Thoracic aorta (tissue), 2 donors: ENCODE measurements around the gene NOS3. TPM values are rescaled to one million over a fixed set of nuclear protein-coding genes. Genes with fewer than 3 reads are reported as not detected.

Source experiments
- ATAC-seq: fragments of 150-250 bp; one replicate; pipeline ENCODE4 v1.8.0; 2017; ENCODE audit warnings: low read depth; ENCODE audit not compliant: insufficient number of reproducible peaks, low FRiP score
- DNase-seq: peaks from one replicate; pipeline ENCODE4 v3.0.0-alpha.2; 2020; ENCODE audit warnings: low spot score
- H3K27ac ChIP-seq, 2 donors: fragments of 200-600 bp; sonication (generic); 1 replicate in 1 of 2; 2 replicates in 1 of 2; pipeline ENCODE4 v1.5.1; 2016; ENCODE audit warnings: mild to moderate bottlenecking in 2 of 2, moderate library complexity in 2 of 2
- H3K27me3 ChIP-seq: fragments of 200-600 bp; sonication (generic); replicated peaks from 2 replicates; pipeline ENCODE4 v1.6.0; 2016; ENCODE audit warnings: mild to moderate bottlenecking; ENCODE audit not compliant: insufficient read depth
- H3K36me3 ChIP-seq: fragments of 200-600 bp; sonication (generic); one replicate; pipeline ENCODE4 v1.5.1; 2016
- H3K4me1 ChIP-seq, 2 donors: fragments of 200-600 bp; sonication (generic); 1 replicate in 1 of 2; 2 replicates in 1 of 2; pipeline versions ENCODE4 v1.5.1 to v1.6.0; 2016; ENCODE audit warnings: low read depth in 2 of 2, mild to moderate bottlenecking in 1 of 2; ENCODE audit not compliant: control insufficient read depth in 1 of 2
- H3K4me3 ChIP-seq: fragments of 200-600 bp; sonication (generic); 2 replicates; pipeline ENCODE4 v1.5.1; 2016; ENCODE audit warnings: mild to moderate bottlenecking
- H3K9me3 ChIP-seq: fragments of 200-600 bp; sonication (generic); 2 replicates; pipeline ENCODE4 v1.5.1; 2016
- CTCF ChIP-seq: fragments of 200-600 bp; sonication (generic); IDR thresholded peaks from one replicate; pipeline ENCODE4 v1.5.1; 2019; ENCODE audit warnings: antibody characterized with exemption
- total RNA-seq, 2 donors: library from RNA; depleted of rRNA; stranded (reverse); fragments of >200 nt; gene quantifications; one replicate each; pipeline versions ENCODE4 v1.1.0 to v1.2.3, GENCODE V29; 2016

Gene NOS3
- total RNA-seq, 2 donors from 2014 or later = 8.4 to 18.6 TPM

GRCh38 chr7:151000897-151001495 lies 10.2 kb downstream of the NOS3 start:
- no peaks in the 10 kb centered on the region for H3K36me3 ChIP-seq
- DNase-seq (no peak), ATAC-seq (no peak)
- H3K27me3 ChIP-seq = no peaks in the 10 kb centered on the region
- no peak overlapping the region for H3K4me3 ChIP-seq
- H3K4me1 ChIP-seq = no peaks in the 10 kb centered on the region
- no peak overlapping the region for H3K27ac ChIP-seq
- no peaks in the 10 kb centered on the region for H3K9me3 ChIP-seq
- no peak for TF ChIP-seq CTCF

- no peak for TF ChIP-seq CTCF
These were observed 10.7 kb downstream of the NOS3 start for GRCh38 chr7:151001546-151001945.

GRCh38 chr7:151003572-151003971 lies 12.8 kb downstream of the NOS3 start:
- no peak for TF ChIP-seq CTCF
- H3K36me3 ChIP-seq = no peaks in the 10 kb centered on the region
- H3K27ac ChIP-seq = no peak overlapping the region
- peaks cover 0 to 1% of the 10 kb centered on the region in 2 donors for H3K4me1 ChIP-seq
- DNase-seq (no peak), ATAC-seq (no peak)
- H3K9me3 ChIP-seq = no peaks in the 10 kb centered on the region
- no peaks in the 10 kb centered on the region for H3K27me3 ChIP-seq
- H3K4me3 ChIP-seq = no peak overlapping the region

More at GRCh38 chr7:151001546-151001945, 10.7 kb downstream of the NOS3 start:
- DNase-seq = no peak
- Histone ChIP-seq H3K9me3 (no peaks in the 10 kb centered on the region), H3K36me3 (no peaks in the 10 kb centered on the region), H3K27me3 (no peaks in the 10 kb centered on the region), H3K4me3 (no peak overlapping the region), H3K27ac (no peak overlapping the region), H3K4me1 (no peaks in the 10 kb centered on the region)
- ATAC-seq = no peak

GRCh38 chr7:151005566-151005965 lies 14.7 kb downstream of the NOS3 start:
- Histone ChIP-seq H3K9me3 (no peaks in the 10 kb centered on the region), H3K27me3 (peaks cover 4% of the 10 kb centered on the region), H3K4me3 (no peak overlapping the region), H3K36me3 (no peaks in the 10 kb centered on the region), H3K4me1 (peaks cover 0 to 4% of the 10 kb centered on the region in 2 donors), H3K27ac (no peak overlapping the region)
- no peak for DNase-seq
- no peak for ATAC-seq
- no peak for TF ChIP-seq CTCF

GRCh38 chr7:151006590-151007300 lies 15.9 kb downstream of the NOS3 start:
- no peak for TF ChIP-seq CTCF
- H3K27me3 ChIP-seq = peaks cover 4% of the 10 kb centered on the region
- H3K27ac ChIP-seq = no peak overlapping the region
- H3K4me3 ChIP-seq = no peak overlapping the region
- H3K9me3 ChIP-seq = no peaks in the 10 kb centered on the region
- no peaks in the 10 kb centered on the region for H3K36me3 ChIP-seq
- DNase-seq (no peak), ATAC-seq (no peak)
- H3K4me1 ChIP-seq = peaks cover 0 to 4% of the 10 kb centered on the region in 2 donors
